ENCODE results near the gene FAM185A.
"Not testable (repeated sequence)": the region's sequence is repeated elsewhere in the genome, so short reads cannot be mapped to it uniquely, and the experiment has no call there.

The FAM185A gene

DNA sequence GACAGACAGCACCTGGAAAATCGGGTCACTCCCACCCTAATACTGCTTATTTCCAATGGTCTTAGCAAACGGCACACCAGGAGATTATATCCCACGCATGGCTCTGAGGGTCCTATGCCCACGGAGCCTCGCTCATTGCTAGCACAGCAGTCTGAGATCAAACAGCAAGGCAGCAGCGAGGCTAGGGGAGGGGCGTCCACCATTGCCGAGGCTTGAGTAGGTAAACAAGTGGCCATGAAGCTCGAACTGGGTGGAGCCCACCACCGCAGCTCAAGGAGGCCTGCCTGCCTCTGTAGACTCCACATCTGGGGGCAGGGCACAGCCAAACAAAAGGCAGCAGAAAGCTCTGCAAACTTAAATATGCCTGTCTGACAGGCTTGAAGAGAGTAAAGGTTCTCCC is 32.1 kb downstream of the FAM185A start:
- not testable (repeated sequence) for DNase-seq

- DNase-seq = not testable (repeated sequence)
These were observed 40.0 kb downstream of the FAM185A start for GRCh38 chr7:102788770-102789169.

DNA sequence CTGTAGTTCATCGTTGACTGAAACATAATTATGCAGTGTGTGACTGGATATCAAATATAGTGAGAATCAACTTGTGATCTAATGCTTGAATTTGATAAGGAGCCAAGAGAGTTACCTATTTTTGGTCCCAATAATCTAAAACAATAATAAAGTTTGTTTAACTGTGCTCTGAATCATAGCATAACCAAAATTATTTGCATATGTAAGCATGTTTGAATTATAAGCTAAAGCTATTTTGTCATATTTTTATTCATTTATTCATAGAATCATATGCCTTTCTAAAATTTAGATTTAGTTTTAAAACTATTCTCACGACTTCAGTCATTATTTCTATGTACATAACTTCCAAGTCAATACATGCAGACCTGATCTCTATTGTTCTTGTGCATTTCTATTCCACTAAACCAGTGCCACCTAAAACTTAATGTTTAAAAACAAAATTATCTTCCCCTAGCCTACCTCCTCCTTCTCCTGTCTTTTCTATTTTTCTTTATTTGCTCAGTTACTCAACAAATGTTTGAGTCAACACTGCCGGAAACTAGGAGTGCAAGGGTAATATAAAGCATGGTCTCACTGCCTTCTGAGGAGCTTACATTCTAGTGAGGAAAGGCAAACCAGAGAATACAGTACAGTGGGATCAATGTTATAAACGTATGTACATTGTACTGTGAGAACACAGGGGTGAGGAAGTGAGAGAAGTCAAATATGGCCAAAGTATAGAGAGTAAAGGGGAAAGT is 41.7 kb downstream of the FAM185A start:
- DNase-seq = not testable (repeated sequence)

- DNase-seq = not testable (repeated sequence)
These were observed 42.6 kb downstream of the FAM185A start for GRCh38 chr7:102791367-102791766.

DNA sequence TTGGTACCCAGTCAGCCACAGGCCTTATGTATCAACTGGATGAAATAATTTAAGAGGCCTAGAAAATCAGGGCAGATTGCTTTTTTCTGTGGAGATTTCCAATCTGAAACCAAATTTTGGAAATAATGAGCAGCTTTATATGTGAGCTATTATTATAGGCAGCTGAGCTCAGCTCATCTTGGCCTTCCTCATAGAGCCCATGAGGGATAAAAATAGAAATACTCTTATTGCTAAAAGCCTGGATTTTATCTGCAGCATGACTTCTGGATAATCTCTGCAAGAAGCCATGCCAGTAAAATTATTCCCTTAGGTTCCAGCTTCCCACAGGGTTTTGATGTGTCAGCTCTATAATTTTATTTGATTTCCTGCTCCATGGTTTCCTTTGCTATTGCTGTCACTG is 43.0 kb downstream of the FAM185A start:
- DNase-seq = not testable (repeated sequence)

- not testable (repeated sequence) for DNase-seq
These were observed 45.8 kb downstream of the FAM185A start for GRCh38 chr7:102794567-102794966.

DNA sequence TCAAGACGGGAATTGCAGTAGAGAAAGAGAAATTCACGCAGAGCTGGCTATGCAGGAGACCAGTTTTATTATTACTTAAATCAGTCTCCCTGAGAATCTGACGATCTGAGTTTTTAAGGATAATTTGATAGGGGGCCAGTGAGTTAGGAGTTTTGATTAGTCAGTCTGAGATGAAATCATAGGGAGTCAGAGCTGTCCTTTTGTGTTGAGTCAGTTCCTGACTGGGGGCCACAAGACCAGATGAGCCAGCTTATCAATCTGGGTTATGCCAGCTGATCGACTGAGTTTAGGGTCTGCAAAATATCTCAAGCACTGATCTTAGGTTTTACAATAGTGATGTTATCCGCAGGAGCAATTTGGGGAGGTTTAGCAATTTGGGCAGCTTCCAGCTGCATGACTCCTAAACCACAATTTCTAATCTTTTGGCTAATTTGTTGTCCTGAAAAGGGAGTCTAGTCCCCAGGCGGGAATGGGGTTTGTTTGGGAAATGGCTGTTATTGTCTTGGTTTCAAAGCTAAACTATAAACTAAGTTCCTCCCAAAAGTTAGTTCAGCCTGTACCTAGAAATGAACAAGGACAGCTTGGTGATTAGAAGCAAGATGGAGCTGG is 47.3 kb downstream of the FAM185A start:
- DNase-seq = not testable (repeated sequence)

DNA sequence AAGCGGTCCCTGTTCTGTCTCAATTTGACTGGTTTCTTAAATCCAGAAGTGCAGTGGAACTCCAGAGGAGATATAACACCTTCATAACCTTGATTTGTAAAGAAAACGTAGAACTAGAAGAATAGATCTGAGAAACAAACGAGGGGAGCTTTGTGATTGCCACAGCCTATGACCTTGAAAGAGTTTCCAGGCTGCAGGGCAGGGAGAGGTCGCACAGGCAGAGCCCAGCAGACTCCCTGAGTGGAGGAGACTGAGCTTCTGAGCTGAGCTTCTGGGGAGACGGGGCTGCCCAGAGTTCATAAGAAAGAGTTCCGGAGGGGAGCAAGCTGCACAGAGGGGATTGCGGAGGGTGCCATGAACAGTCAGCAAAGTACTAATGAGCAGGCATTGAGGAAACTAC is 57.8 kb downstream of the FAM185A start:
- DNase-seq = no peak

- no peak for DNase-seq
These were observed 62.1 kb downstream of the FAM185A start for GRCh38 chr7:102810916-102811315.

DNA sequence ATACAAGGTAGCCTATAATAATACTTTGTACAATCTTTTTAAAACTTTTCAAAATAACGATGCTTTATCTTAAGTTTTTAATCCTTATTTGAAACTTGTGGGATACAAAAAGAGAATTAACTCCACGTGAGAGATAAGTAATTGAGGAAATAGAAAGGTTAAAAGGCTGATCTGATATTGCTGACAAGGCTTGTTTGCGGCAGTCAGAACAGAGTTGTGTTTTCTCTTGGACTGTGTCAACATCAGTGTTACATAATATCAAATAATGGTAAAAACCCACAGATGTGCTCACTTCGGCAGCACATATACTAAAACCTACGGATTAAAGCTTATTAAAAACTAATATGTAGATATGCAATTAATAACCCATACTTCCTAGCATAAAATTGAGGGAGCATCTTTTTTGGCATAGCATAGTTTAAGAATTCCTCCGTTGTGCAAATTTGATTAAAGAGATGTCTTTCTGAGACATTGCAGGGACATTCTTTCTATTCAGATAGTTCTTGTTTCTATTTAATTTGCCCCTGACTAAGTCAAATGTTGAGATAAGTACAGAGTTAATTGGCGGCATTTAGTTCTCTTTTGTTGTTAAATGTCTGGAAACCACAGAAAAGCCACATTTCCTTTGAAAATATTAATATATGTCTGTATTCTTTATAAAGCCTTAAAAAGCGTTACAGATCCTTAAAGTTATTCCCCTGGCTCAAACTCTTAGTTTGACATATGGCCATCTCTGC is 63.3 kb downstream of the FAM185A start:
- no peak for DNase-seq

DNA sequence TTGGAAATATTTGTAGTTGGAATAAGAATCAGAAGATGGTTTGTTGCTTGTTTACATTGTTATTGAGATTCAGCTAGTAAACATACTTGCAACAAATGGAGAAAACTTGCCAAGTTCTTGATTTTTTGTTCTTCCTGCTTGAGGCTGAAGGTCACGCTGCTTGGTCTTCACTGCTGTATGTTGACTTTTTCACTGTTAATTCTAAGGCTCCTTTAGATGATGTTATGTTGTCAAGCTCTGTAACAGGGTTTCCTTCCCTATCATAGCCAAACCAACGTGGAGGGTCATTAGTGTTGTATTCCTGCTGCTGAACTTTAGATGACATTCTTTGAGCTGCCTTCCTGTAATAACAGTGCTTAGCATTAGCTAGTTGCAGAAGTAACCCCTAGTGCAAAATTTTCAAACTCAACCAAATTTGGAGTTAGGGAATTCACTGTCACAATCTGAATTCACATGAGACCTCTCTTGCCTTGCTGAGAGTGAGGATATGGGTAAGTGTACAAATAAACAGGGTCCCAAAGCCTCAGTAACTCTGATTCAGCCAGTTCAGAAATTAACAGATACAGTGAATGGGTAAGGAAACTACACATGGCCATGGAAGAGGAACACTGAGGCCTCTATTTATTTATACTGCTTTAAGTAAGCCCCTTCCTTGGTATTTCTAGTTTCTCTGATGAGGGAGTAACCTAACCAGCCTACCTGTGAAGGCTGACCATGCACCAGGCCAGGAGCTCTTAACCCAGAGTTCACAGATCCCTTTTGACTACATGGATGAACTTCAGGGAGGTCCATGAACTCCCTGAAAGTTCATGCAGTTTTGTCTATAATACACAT is 64.6 kb downstream of the FAM185A start:
- DNase-seq = no peak

DNA sequence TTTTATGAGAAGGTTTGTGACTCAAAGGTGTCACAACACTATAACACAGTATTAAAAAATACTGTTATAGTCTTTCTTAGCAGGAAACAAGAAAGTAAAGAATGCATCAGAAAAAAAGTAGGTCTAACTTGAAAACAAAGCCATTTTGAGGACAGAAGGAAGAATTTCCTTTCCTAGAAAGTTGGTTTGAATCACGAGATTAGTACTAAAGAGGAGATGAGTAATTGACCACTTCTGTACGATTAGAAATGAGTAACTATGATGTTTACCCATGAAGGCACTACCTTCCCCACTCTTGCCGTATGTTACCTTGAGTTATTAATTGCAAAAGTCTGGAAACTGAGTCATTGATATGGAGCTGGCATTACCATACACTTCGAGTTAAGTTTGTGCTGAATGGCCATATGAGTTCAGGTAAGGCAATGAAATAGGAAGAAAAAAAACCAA is 65.2 kb downstream of the FAM185A start:
- DNase-seq = no peak

- DNase-seq = no peak
These were observed 69.1 kb downstream of the FAM185A start for GRCh38 chr7:102817616-102818573.

DNA sequence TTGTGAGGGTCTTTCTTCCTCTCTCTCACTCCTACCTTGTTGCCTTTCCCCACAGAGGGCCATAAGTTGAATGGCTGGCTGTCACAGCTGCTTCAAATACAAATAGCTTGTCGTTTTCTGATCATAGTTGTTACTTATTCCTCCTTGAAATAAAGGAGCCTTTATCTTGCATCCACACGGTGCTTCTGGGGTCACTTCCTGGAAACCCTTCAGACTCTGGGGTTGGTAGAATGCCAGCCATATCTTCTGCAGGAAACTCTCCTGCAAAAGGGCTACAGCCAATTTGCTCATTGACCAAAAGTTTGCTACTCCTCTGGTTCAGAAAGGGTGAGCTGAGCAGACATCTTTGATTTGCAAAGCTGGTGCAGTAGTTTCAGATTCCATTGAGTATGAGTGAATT is 70.4 kb downstream of the FAM185A start:
- DNase-seq = no peak

- no peak for DNase-seq
These were observed 73.4 kb downstream of the FAM185A start for GRCh38 chr7:102821994-102822747.

GRCh38 chr7:102823390-102824119 is 74.8 kb downstream of the FAM185A start:
- no peak for DNase-seq

GRCh38 chr7:102828286-102828685 is 79.5 kb downstream of the FAM185A start:
- no peak for DNase-seq

- DNase-seq = no peak
These were observed 80.3 kb downstream of the FAM185A start for GRCh38 chr7:102829075-102829474.

- DNase-seq = no peak
These were observed 81.4 kb downstream of the FAM185A start for GRCh38 chr7:102830197-102830596.

DNA sequence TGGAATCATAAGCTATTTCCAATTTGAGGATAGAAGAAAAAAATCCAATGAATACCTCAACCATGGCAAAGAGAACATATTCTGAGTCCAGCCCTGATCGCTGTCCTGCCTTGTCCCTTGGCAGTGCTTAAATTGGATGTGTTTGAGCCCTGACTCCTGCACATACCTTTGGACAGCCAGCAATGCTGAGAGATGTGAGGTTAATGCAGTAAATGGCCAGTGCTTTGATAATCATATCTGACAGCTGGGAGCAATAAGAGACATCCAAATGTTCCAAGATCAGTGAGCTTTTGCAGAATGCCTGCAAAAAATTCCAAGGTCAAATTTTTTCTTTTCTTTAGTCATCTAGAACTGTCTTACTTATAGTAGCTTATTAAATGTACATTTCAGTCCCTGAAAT is 83.9 kb downstream of the FAM185A start:
- no peak for DNase-seq
